ENCODE results near the gene UVRAG.
A peak's percentile ranks its signal among the peaks of the same experiment; 100 is the strongest.
"Not testable (repeated sequence)": the region's sequence is repeated elsewhere in the genome, so short reads cannot be mapped to it uniquely, and the experiment has no call there.

The UVRAG gene

DNA sequence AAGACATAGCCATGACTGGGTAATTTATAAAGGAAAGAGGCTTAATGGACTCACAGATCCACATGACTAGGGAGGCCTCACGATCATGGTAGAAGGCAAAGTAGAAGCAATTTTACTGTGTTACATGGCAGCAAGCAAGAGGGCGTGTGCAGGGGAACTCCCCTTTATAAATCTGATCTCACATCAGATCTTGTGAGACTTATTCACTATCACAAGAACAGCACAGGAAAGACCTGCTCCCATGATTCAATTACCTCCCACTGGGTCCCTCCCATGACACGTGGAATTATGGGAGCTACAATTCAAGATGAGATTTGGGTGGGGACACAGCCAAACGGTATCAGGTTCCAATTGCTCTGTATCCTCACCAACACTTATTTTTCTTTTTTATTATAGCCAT is 261.2 kb downstream of the UVRAG start:
- DNase-seq = not testable (repeated sequence)

DNA sequence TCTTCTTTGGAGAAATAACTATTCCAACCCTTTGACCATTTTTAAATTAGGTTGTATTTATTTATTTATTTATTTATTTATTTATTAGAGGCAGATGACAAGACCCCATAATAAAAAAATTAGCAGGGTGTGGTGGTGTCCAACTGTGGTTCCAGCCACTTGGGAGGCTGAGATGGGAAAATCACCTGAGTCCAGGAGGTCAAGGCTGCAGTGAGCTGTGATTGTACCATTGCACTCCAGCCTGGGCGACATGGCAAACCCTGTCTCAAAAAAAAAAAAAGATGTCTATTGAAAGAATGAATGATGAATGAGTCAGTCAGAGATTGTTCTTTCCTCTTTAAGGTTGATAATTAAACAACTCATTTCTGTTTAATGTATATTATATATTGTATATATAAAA is 261.7 kb downstream of the UVRAG start:
- DNase-seq = no peak

DNA sequence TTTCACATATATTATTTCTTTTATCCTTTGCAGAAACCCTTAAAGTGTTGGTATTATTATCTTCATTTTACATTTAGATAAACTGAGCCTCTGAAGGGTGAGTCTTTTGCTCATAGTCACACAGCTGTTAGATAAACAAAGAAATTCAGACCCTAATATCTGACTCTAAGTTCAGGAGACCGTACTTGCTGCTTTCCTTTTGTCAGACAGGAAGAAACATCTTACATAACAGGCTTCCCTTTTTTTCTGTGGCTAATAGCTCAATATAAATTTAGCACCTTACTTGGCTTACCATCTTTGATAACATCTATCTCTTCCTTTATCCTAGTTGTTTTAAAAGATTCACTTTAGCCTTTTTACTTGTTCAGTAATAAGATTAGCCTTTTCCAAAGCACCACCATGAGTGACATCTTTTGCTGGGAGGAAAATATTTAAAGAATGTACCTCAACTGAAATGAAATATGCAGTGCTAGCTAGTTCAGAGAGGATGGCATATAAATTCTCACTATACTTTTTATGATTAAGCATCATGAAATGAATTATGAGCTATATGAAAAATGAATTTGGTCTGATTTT is 262.7 kb downstream of the UVRAG start:
- peak; percentile 50 for DNase-seq

DNA sequence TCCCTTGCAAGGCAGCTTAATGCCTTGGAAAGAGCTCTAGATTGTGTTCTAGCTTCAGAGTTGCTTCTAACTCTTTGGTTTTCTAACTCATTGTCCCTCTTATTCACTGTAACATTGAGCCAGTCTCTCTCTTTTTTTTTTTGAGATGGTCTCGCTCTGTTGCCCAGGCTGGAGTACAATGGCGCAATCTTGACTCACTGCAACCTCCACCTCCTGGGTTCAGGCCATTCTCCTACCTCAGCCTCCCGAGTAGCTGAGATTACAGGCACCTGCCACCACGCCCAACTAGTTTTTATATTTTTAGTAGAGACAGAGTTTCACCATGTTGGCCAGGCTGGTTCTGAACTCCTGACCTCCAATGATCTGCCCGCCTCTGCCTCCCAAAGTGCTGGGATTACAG is 266.1 kb downstream of the UVRAG start:
- DNase-seq = not testable (repeated sequence)

DNA sequence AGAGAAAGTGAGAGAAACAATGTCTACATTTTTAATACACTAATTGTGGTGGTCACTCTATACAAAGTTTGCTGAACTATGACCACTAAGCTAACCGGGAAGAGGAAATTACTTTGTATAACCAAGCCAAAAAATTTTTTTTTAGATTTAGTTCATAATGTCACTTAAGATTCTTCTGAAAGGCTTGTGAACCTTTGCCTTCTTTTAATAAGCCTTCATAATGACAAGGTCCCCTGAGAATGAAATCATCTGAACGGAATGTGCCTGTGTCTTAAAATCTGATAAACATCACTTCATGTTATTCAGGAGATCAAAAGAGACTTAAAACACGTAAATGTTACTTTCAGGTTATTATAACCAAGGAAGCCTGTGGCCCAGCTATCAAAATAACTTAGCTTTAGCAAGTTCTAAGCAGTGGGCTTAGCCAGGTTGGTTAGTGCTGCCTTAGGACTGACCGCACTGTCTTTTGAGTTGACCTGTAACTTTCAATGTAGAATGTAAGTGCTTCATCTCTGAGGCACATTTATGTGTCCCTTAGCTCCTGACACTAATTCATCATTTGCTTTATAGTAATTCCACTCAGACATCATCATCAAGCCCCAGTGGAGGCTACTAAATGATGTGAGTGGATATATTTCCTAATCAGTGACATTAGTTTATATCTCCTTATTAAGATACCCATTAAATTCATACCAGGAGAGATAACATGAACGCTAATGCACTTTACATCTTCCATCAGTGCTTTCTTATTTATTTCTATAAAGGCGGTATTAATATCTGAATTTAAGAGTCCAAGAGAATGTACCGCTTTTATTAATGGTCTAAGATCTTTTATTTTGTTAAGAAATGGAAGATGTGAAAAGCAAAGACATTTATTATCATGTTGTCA is 268.8 kb downstream of the UVRAG start:
- peak; percentile 19 for DNase-seq

DNA sequence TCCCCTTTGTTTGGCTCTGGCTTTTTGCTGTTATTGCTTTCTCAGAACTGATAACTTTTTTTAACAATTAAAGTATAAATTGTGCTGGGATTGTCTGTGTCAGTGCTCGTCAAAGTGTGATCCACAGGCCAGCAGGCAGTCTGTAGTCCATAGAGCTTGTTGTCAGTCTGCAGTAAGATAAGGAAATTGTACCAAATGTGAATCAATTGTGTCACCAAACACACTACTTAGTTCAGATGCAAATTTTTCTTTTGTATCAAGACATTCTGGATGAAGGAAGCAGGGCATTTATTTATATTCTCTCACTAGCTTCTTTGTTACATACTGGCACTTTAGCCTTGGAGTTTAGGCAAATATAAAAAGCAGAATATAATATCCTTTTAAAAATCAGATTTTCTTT is 270.3 kb downstream of the UVRAG start:
- DNase-seq = no peak

DNA sequence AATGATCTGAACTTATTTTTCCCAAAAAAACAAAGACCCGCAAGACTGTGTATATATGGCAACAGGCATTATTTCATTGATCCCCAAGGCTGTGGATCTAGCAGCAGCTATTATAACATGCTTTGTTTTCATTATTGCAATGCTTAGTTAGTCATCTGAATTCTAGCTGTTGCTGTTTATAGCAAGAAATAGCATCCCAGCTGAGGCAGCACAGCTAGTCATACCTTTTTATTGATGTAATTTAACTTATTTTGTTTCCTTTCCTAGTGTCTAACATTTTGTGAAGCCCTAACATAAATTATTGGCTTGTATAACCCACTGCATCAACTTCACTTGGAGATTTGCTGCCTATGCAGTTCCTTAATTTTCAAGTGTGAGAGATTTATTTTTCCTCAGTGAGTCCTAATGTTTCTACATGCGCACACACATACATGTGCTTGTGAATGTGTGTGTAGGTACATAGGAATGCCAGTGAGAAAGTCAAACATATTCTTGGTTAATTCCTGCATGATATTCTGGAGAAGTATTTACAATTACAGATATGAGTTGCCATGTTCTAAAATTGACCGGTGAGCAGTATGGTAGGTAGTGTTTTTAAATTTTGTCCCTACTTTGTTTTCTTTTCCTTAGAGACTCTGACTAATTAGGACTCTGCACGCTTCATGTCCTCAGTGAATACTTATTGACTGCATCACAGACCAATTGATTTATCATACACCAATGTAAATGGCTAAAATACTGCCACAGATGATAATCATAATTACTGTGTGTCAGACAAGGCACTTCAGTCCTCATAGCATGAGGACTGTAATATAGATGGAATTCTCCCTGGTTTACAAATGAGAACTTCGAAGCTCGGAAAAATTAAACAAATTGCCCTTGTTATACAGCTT is 272.0 kb downstream of the UVRAG start:
- DNase-seq = peak; percentile 61

DNA sequence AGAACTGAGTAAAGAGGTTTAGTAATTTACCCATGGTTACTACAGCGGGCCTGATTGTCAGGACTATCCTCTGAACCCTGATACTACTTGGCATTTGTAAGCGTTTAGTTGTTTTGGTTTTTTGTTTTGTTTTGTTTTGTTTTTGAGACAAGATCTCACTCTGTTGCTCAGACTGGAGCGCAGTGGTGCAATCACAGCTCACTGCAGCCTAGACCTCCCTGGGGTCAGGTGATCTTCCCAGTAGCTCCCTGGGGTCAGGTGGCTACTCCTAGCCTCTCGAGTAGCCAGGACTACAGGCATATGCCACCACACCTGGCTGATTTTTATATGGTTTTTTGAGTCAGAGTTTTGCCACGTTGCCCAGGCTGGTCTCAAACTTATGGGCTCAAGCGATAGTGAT is 272.7 kb downstream of the UVRAG start:
- no peak for DNase-seq

DNA sequence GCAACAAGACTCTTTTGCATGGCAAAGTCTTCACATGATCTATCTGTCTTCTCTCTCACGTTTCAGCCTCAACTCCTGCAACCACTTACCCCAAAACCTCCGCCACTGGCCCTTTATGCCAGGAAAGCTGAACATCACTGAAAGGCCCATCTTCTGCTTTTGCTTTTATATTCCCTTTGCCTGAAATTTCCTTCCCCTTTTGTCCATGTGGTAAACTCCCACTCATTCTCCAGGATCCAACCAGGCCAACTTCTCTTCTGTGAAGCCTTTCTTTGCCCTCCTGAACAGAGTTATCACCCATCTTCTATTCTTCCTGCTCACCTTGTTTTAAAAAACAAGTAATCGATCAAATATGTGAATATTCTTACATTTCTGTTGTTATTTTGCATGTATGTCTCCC is 273.5 kb downstream of the UVRAG start:
- no peak for DNase-seq

DNA sequence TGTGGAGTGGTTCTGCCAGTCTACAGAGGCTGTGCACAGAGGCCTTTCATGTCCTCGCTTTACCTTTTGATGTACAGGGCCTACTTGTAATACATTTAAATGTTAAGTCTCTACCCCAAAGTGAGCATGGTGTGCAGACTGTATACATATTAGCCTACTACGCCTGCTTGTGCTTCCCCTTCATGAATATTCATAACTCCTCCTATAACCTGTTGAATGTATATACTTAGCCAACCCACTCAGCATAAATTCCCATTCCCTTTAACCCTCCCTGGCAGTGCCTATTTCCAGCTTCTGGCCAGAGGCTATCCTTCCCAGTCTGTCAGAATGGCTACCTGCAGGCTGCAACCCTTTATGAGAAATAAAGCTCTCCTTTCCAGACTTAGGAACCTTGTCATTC is 275.2 kb downstream of the UVRAG start:
- DNase-seq = no peak

DNA sequence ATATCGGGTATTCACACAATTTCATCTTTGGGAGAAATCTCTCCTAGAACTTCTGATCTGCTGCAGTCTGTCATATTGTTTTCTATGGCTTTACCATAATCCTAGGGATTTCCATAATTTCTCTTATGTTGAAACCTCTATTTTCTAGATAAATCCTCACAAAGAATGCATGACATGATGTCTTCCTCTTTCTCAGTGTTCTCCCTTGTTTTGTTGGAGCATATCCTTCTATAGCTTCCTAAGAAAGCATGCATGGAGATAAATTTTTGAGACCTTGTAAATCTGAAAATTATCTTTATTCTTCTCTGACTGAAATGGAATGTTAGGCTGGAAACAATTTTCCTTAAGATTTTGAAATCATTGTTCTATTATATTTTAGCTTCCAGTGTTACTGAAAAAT is 275.8 kb downstream of the UVRAG start:
- DNase-seq = no peak

DNA sequence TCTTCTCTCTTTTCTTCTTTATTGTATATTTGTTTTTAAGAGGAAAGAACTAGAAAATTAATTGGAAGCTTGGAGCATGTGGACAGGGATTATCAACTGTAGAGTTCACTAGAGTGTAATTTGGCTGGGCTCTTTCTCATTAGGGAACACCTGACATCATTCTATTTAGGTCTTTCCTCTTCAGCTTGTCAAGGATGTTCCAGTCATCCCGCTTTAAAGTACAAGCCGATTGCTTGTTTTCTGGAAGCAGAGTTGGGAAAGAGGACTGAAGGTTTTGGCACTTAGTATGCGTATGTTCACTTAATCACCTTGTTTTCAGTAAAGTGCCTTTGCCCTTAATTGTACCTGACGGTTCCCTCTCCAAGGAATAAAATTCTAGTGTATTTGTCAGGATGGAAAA is 279.7 kb downstream of the UVRAG start:
- DNase-seq = no peak

DNA sequence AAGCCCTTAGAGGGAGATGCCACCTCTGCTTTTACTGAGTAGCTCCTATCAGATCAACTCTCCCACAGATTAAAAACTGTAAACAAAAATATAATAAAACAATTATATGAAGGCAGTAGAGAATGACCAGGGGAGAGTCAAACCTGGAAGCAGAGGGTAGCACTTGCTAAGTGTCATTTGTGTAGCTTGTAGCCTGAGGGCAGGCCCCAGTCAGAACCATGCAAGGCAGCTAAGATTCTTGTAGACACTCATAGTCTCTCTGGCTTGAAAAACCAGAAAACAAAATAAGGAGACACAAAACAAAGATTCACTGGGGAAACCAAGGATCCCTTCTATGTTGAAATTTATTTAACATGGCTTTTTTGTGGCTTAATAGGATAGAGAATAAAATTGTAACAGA is 280.9 kb downstream of the UVRAG start:
- no peak for DNase-seq

DNA sequence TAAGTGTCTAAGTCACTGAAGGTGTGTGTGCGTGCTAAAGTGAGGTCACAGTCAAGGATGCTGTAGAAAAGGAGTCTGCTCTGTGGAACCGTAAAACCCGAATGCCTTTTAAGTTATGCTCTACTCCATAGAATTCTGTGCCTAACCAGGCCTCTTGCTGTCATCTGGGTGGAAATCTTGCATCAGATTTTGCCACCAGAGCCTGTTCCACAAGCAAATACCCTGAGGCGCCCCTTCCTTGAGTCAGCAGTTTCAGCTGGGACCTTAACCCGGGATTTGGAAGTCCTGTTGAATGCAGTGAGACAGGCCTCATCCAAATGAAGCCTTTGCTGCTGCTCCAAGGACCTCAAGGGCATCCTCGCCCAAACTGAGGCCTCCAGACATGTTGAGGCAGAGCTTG is 281.5 kb downstream of the UVRAG start:
- no peak for DNase-seq

DNA sequence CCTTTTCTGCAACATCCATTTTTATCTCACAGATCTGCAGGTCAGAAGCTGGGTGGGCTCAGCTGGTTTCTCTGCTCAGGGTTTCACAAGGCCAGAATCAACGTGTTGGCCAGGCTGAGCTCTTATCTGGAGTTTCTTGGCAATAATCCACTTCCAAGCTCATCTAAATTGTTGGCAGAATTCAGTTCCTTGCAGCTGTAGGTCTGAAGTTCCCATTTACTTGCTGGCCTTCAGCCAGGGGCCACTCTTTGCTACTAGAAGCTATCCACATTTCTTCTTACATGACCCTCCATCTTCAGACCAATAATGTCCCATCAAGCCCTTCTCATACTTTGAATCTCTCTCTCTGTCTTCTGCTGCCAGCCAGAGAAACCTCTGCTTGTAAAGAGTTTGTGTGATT is 287.8 kb downstream of the UVRAG start:
- no peak for DNase-seq

DNA sequence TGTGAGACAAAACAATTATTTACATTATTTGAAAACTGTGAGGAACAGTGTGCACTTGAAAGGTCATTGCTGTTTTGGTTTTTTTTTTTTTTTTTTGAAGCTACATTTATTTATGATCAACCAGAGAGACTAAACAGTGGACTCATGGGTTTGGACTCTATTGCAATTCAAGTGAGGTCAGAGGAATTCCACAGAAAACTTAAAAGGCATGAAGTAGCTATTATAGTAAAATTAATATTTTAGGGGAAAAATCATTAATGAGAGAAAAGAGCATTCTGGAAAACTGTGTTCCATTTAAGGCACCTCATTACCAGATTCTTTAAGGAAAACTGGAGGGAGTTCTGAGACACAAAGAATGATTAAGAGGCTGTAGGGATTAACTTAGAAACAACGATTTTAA is 288.4 kb downstream of the UVRAG start:
- no peak for DNase-seq

DNA sequence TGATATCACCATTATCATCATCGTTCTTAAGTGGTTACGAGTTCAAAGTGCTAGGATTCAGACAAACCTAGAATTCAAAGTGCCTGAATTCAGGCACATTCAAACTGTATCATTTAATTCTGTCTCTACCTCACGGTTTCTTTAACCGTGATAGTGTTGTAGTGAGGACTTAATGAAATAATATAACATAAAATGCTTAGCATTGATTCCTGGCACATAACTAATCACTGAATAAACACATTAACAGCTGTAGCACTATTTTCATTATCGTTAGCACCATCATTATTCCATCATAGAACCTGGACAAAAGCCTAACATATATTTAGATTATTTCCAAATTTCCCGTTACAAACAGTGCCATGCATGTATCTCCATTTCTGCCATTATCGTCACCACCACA is 289.3 kb downstream of the UVRAG start:
- DNase-seq = no peak

DNA sequence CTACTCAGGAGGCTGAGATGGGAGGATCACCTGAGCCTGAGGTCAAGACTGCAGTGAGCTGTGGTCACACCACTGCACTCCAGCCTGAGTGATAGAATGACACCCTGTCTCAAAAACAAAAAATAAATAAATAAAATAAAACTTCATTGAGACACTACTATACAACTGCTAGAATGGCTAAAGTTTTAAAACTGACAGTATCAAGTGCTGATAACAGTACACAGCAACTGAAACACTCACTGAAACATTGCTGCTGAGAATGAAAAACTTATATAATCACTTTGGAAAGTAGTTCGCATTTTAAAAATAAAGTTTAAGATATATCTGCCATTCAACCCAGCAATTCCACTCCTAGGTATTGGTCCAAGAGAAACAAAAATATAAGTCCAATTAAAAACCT is 290.6 kb downstream of the UVRAG start:
- no peak for DNase-seq

DNA sequence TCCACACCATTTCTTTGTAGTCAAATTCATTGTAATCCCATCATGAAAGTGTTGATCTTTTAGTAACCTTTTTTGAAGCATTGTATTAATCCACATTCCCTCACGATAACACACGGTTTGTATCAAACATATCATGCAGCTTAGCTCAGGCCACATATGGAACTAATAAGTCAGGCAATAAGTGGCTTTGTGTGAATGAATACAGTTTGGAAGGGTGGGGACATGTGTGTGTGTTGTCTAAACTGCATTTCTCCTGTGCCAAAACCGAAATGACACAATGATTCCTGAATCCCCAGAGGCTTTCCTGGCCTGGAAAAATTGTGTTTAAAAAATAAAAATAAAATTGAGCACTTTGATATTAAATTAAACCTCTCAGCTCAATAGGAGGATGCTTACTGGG is 293.0 kb downstream of the UVRAG start:
- peak; percentile 67 for DNase-seq

DNA sequence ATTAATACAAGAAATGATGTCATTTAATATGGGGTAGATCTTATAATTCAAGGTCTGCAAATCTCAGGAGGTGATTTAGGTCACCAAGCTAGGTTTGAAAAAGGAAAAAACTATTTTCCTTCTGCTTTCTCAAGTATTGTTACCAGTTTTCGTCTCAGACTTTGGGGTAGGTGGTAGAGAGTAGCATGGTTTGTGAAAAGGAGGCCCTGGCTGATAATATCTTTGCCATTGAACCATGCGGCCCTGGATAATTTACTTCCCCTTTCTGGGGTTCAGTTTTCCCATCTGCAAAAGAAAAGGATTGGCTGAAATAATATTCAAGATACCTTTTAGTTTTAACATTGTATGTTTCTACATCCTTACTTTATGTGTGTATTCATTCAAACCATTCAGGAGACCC is 299.2 kb downstream of the UVRAG start:
- DNase-seq = no peak

DNA sequence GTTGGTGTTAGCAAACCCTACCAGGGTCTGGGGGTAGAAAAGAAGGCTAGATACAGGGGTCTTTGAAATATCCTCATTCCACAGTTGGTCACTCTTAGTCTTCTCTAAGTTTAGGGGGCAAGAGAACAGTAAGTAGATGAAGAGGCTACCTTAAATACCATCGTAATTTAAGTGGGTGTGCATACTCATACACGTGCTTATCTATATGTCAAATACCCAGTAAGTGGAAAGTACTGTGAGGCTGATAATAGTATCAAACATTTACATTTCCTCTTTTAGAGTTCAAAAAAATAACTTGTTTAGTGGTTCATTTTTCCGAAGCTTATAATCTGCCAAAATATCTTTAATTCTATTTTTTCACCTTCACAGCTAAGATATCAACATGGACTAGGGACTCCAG is 300.5 kb downstream of the UVRAG start:
- DNase-seq = no peak

DNA sequence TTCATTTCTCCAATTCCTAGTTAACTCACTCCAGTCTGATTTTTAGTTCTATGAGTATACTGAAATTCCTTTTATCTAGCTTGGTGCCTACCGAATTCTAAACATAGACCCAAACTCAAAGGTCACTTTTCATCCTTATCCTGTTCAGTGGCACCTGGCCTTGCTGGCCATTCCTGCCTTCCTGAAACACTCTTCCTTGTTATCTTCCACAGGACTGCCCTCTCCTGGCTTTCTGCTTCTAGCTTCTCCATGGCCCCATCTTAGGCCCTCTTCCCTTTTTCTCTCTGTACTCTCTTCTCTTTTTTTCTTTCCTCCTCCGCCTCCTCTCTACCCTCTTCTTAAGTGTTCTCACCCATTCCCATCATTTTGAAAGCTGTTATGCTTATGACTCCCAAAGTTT is 304.0 kb downstream of the UVRAG start:
- DNase-seq = no peak

DNA sequence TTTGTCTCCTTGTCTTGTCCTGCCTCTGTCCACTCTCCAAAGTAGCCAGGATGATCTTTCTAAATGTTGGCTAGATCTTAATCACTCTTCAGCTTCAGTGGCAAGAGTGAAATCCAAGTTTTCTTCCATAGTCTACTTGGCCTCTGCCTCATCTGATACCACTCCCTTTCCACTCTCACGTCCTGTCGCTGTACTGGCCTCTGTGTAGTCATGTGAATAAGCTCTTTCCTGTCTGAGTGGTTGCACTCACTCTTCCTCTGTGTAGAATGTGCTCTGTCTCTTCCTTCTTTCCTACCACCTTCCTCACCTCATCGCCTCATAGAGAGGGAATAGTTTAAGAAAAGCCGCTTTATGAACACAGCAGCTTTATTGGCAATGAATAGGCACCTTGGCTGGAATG is 304.8 kb downstream of the UVRAG start:
- no peak for DNase-seq

Data from fibroblast of skin of scalp (primary cell).